GM12801 (cell line): ENCODE results near the gene TENM3.

Experiments used
- TF ChIP-seq, protein P1 (sequence below): IDR thresholded peaks from one replicate; pipeline ENCODE4 v1.5.1; 2011; ENCODE audit warnings: control low read depth; ENCODE audit not compliant: insufficient read length; ENCODE audit errors: extremely low read depth

Gene TENM3

DNA sequence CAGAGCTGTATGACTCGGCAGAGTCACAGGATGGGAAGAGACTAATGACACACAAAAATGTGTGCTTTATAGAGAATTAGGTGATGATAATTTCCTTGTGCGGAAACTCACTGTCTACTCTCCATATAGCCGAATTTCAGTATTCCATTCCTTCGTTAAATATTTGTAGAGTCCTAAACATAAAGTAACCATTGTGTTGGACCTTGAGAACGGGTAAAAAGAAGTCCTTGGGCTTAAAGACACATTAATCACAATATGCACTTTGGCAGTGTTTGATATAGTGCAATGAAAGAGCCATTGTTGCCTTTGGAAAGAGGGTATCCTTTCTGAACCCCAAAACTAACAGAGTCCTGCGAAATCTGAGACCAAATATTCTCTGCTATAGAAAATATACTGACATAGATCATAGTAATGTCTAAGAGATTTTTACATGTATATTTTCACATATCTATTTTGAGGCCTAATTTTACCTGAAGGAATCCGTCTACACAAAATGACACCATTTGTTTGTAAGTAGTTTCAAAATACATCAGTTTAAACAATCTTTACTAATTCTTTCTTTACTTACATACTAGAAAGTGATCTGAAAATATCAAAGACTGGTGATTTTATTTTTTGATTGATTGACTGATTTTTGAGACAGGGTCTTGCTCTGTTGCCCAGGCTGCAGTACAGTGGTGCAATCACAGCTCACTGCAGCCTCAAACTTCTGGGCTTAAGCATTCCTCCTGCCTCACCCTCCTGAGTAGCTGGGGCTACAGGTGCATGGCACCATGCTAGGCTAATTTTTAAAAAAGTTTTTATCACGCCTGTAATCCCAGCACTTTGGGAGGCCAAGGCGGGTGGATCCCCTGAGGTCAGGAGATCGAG lies 377.1 kb downstream of the TENM3 start:
- TF ChIP-seq, protein P1, sequence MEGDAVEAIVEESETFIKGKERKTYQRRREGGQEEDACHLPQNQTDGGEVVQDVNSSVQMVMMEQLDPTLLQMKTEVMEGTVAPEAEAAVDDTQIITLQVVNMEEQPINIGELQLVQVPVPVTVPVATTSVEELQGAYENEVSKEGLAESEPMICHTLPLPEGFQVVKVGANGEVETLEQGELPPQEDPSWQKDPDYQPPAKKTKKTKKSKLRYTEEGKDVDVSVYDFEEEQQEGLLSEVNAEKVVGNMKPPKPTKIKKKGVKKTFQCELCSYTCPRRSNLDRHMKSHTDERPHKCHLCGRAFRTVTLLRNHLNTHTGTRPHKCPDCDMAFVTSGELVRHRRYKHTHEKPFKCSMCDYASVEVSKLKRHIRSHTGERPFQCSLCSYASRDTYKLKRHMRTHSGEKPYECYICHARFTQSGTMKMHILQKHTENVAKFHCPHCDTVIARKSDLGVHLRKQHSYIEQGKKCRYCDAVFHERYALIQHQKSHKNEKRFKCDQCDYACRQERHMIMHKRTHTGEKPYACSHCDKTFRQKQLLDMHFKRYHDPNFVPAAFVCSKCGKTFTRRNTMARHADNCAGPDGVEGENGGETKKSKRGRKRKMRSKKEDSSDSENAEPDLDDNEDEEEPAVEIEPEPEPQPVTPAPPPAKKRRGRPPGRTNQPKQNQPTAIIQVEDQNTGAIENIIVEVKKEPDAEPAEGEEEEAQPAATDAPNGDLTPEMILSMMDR = no peak

DNA sequence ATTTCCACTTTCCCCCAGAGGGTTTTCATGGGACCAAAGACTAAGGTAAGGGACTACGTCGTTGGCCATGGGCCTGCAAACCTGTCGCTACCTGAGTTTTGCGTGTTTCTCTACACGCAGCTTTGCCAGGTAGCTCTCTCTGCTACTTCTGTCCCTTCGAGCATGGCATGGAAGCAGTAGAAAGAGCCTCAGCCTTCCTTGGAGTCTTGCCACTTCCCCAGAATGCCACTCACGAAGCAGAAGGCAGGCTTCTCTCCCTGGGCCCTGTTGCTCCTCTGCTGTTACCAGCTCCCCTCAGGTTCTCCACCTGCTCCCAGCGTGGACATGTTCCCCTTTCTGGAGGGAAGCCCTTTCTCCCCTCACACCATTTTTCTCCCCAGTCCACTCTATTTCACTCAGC lies 381.1 kb downstream of the TENM3 start:
- TF ChIP-seq, protein P1 = no peak

DNA sequence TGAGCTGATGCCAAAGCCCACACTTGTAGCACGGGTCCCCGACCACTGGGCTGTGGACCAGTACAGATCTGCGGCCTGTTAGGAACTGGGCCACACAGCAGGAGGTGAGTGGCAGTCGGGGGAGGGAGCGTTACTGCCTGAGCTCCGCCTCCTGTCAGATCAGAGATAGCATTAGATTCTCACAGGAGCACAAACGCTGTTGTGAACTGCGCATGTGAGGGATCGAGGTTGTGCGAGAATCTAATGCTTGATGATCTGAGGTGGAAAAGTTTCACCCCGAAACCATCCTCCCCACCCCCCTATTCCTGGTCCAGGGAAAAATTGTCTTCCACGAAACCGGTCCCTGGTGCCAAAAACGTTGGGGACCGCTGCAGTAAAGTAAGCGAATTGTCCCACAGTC lies 382.0 kb downstream of the TENM3 start:
- TF ChIP-seq, protein P1 = no peak

DNA sequence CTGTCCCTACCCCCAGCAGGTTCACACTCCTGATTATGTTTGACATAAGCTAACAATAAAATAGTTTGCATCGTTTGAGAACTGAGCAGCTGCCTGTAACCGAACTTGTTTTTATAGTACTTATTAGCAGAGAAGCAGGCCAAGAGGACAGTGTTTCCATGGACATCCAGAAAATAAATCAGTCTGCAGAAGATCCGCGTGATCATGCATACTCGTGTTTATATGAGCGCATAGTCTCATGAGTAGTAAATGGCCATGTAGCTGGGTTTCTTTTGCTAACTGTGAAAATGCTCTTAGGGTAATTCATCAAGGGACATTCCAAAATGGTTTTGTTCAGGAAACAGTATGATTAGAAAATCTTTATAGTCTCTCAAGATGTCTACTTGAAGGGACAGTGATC lies 384.8 kb downstream of the TENM3 start:
- TF ChIP-seq, protein P1 = no peak

DNA sequence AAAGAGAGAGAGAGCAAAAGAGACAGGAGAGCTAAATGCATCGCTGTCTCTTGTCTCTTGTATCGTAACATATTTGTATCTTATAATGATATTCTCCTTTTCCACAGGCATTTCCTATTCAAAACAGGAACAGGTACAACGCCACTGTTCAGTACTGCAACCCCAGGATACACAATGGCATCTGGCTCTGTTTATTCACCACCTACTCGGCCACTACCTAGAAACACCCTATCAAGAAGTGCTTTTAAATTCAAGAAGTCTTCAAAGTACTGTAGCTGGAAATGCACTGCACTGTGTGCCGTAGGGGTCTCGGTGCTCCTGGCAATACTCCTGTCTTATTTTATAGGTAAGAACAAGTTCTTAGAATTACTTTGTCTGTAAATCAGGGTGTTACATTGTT lies 385.3 kb downstream of the TENM3 start:
- TF ChIP-seq, protein P1 = no peak

DNA sequence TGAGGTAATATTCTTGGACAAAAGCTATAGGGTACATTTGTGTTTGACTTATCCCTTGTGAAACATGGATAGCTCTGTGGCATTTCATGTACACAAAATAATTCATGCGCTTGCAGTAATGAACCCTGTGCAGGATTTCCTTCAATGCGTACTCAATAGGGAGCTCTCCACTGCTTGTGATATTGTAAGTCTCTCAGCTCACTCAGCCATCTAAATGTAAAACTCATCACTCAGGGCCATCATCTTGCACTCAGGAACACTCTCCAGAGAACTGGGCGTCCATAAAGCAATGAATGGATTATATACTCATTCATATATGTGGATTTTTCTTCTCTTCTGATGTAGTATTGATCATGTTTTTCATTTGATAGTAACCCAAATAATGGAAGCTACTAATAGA lies 385.9 kb downstream of the TENM3 start:
- TF ChIP-seq, protein P1 = no peak

DNA sequence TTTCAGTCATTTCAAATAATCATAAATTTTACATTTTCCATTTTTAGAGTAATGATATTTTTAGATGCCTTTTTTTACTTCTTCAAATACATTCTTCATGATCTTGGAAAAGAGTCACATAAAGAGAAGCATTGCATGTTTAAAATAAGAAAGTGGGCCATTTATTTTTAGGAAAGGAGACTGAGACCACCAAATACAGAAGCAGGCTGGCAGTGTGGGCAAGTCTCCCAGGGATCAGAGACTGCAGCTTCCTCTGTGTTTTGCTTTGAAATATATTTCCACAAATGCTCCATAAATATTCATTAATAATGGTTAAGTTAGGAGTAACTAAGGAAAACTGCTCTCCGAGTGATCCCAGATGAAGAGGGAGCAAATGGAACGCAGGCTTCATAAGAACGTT lies 397.3 kb downstream of the TENM3 start:
- TF ChIP-seq, protein P1 = no peak
